Fibroblast of skin of left biceps (primary cell): ENCODE results near the gene HDAC4.

ENCODE experiments used
- DNase-seq, 2 experiments: peaks; one replicate each; pipeline ENCODE4 v3.0.0-alpha.2; 2013; ENCODE audit warnings: low read depth in 2 of 2

Gene HDAC4

DNA sequence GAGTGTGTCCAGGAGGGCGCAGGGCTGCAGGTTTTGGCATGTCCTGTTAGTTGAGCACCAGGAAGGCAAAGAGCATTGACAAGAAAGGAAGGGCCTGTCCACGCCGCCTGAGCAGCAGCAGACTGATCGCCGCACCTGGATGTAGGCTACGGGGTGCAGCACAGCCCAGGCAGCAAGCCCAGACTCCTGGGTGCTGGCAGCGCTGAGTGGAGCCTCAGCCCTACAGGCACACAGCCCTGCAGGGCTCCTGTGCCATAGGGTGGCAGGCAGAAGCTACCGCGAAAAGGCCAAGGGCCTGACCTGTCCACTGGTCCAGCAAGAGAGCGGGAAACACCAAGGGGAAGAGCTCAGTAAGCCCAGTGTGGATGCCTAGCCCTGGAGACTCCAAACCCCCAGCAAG, 198.0 kb downstream of the HDAC4 start:
- DNase-seq = no peak

GRCh38 chr2:239202343-239202742, 198.5 kb downstream of the HDAC4 start:
- DNase-seq = no peak

DNA sequence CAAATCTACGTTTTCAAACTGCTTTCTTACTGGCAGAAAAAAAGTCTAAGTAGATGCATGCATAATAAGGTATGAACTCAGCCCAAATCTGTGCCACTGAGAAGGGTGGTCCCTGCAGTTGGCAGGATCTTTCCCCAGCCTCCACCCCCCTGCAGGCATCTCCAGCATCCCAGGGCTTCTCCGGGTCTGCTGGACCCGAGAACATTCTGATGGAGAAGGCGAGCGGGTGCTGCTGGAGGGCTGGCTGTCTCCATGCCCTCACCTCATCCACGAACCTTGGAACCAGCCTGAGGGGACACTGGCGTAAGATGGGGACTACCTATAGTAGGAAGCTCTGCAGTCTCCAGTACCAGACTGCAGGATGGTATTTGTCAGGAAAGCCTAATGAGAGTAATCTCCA, 198.9 kb downstream of the HDAC4 start:
- DNase-seq = no peak

DNA sequence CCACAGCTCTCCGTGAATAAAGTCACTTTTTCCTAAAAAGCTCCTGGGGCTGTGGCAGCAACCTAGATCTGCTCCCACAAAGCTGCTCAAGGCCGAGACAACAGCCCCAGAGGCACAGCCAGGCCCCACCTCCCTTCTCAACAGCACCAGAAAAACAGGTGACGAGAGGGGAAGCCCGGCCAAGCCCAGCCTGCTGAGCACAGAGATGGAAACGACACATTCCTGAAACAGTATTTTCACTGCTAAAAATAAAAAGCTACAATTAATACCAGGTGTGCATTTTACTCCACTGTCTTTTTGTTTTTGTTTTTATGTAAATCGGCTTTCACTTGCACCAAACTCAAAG, 199.3 kb downstream of the HDAC4 start:
- no peak for DNase-seq

DNA sequence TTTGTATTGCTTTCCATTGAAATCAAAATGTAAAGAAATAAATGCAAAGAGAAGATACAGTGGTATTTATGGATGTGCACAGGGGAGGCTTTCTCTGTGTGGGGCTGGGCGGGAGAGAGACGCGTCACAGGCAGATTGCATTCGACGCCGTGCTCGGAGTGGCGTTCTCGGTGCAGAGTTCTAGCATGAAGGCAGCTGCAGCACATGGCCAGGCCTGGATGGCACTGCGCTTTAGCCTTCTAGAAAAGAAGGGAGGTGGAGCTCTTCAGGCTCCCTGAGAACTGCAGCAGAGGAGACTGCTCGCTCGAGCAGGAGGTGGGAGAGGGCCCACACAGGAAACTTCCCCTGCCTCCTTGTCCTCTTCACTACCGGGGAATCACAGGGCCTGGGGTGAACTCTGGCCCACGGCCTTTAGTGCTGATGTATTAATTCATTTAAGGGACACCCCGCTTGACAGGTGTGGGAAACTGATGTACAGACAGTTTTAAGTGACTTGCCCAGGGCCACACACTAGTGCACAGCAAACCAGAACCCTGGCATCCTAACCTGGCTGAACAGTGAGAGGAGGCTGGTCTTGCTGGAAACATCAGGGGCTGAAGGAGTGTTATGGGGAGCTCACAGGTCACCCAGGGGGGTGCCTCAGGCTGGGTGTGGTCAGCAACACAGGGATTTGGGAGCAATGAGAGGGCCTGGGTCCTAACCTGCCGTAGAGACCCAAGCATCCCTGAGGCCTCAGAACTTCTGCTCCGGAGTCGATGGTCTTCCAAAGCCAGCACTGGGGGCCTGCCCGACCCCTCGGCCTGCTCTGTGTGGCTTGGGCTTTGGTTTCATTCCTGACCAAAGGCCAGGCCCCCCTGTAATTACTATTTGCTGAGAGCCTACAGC, 199.9 kb downstream of the HDAC4 start:
- no peak for DNase-seq

DNA sequence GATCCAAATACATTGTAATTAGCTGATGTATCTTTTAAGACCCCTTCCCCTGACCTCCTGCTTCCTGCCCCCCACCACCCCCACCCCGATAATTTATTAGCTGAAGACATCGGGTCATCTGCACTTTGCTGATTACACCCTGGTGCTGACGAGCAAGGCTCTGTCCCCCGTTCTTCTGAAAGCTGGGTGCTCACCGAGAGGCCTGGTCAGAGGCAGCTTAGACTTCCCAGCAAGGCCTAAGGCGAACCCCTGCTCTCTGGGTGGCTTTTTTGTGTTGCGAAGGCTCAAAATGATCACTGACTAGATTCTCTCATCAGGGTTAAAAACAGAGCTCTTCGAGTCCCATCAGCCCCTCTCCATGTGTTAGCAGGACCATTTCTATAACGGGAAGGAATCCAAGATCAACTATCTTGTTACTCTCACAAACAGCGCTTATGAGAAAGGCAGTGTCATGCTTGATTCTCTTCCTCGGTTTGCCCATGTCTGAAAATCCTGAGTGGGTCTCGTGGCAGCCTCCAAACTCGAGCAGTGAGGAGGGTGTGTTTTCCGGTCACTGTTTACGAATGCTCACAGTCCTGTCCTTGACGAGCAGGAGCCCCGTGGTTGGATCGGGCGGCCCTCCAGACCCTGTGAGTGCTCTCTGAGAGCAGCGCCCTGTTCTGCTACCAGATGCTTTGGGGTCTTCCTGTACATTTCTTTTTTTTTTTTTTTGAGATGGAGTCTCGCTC, 201.6 kb downstream of the HDAC4 start:
- no peak for DNase-seq

GRCh38 chr2:239198221-239198620, 202.6 kb downstream of the HDAC4 start:
- DNase-seq = no peak

- no peak for DNase-seq
These were observed 203.7 kb downstream of the HDAC4 start for GRCh38 chr2:239197146-239197545.

- no peak for DNase-seq
These were observed 204.3 kb downstream of the HDAC4 start for GRCh38 chr2:239196474-239197021.

GRCh38 chr2:239195992-239196391, 204.8 kb downstream of the HDAC4 start:
- no peak for DNase-seq

- DNase-seq = no peak
These were observed 205.4 kb downstream of the HDAC4 start for GRCh38 chr2:239195318-239195871.

- DNase-seq = no peak
These were observed 206.0 kb downstream of the HDAC4 start for GRCh38 chr2:239194731-239195317.

- DNase-seq = no peak
These were observed 206.7 kb downstream of the HDAC4 start for GRCh38 chr2:239193925-239194677.

DNA sequence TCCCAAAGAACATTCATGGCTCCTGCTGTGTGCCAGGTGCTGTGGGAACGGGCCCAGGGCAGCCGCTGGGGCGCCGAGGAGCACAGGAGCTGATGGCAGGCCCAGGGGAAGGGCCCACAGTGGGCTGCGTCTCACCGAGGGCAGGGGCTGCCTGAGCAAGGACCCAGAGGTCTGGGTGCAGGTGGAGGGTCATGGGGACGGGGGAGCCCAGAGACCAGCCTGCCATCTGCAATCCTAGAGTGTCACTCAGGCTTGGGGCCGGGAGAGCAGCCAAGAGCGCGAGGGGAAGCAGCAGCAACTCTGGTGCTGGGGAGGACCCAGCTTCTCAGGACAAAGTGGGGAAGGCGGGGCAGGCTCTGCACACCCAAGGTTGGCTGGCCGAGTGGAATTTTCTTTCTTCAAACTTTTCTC, 207.4 kb downstream of the HDAC4 start:
- DNase-seq = no peak

- no peak for DNase-seq
These were observed 207.8 kb downstream of the HDAC4 start for GRCh38 chr2:239192975-239193374.

- DNase-seq = no peak
These were observed 208.4 kb downstream of the HDAC4 start for GRCh38 chr2:239192456-239192855.

- DNase-seq = no peak
These were observed 209.6 kb downstream of the HDAC4 start for GRCh38 chr2:239190921-239191885.

GRCh38 chr2:239190361-239190760, 210.5 kb downstream of the HDAC4 start:
- no peak for DNase-seq

GRCh38 chr2:239189711-239190131, 211.1 kb downstream of the HDAC4 start:
- no peak for DNase-seq

DNA sequence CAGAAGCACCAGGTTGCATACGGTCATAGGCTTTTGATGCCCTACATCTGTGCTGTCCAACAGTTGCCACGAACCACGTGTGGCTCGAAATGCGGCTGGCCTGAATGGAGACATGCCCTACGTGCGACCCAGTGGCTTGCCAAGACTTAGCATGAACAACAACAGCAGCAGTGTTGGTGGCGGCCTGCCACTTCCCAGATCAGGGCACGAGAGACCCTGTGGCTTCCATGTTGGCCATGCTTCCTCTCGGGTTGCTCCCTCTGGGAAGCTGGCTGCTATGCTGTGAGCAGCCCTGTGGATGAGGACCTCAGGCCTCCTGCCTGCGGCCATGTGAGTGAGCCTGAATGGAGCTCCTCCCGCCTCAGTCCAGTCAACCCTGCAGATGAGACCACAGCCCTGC, 212.3 kb downstream of the HDAC4 start:
- DNase-seq = no peak
